GM18502 (cell line): Measurements from ENCODE around the gene ARRDC3.
A peak's percentile ranks its signal among the peaks of the same experiment; 100 is the strongest.
"Not testable (repeated sequence)": the region's sequence is repeated elsewhere in the genome, so short reads cannot be mapped to it uniquely, and the experiment has no call there.

Experiments
- ATAC-seq: cut with Tn5 transposase; IDR thresholded peaks from one replicate; pipeline ENCODE4 v1.9.1; 2021; ENCODE audit warnings: mild to moderate bottlenecking; ENCODE audit not compliant: unreplicated experiment, poor library complexity

Gene ARRDC3

GRCh38 chr5:91362935-91363334 is 20.2 kb downstream of the ARRDC3 start:
- no peak for ATAC-seq

DNA sequence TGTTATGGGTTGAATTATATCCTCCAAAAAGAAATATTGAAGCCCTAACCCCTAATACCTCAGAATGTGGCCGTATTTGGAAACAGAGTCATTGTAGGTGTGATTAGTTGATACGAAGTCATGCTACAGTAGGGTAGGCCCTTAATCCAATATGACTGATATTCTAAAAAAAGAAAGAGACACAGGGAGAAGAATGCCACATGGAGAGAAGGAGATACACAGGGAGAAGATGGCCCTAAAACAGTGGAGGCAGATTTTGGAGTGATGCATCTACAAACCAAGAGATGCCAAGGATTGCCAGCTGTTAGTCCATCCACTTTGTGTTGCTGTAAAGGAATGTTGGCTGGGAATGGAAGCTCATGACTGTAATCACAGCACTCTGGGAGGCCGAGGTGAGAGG is 21.3 kb downstream of the ARRDC3 start:
- ATAC-seq = peak; percentile 6

GRCh38 chr5:91361055-91361701 is 21.9 kb downstream of the ARRDC3 start:
- ATAC-seq = peak; percentile 87

DNA sequence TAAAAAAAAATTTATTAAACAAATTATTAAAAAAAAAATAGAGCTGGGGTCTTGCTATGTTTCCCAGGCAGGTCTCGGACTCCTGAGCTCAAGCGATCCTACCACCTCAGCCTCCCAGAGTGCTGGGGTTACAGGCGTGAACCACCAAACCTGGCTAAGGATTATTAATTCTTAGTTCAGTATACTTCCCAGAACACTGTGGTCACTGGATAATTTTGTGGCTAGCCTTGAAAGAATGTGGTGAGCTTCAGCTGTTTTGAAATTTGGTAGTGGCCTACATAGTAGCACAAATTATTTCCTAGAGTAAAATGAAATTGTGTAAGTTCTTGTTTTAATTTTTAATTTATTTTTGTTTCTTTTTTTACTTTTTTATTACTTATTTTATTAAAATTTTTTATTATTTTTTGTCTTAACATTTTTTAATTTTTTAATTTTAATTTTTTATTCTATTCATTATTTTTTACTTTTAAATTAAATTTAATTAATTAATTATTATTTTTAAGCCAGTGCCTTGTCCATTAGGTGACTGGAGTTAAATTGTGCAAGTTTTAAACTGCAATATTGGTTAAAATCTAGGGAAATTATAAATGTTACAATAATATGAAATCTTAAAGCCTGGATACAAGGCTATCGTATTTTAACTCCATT is 23.0 kb downstream of the ARRDC3 start:
- no peak for ATAC-seq

DNA sequence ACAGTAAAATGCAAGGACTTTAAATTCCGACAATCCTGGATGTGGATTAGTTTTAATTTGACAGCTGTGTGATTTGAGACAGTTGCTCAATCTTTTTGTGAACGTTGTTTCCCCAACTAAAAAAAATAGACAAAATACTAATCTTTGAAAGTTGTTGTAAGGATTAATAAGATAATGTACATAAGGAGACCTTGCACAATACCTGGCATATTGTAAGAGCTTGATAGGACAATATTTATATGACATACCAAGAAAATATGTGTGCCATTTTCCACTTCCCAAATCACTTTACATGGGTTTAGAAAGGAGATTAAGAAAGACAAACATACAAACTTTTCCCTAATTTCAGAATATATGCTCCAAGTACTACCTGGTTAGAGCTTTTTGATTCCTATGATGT is 25.3 kb downstream of the ARRDC3 start:
- ATAC-seq = no peak

DNA sequence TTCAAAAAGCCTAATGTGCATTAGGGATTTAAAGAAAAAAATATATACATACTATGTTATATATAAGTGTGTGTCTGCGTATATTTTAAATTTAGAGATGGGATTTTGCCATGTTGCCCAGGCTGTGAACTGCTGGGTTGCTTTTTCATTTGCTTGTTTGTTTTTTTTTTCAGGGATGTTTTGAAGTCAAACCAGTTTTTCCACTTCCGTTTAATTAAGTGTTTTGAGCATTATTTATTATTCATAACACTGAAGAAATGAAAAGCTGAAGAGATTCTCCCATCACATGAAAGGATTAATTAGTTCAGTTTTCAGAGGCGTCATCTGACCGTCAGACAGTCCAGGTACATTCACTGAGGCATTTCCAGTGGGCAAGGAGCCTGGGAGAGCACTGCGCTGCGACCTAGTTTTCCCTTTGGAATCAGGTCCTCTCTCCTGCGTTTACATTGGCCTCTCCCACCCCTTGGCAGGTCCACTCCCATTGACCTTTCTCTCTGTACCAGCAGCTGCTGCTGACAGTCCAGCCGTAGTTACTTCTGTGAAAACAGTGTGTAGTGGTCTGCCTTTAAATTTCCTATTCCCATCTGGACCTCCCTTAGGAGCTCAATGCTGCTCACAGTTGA is 26.0 kb downstream of the ARRDC3 start:
- ATAC-seq = no peak

DNA sequence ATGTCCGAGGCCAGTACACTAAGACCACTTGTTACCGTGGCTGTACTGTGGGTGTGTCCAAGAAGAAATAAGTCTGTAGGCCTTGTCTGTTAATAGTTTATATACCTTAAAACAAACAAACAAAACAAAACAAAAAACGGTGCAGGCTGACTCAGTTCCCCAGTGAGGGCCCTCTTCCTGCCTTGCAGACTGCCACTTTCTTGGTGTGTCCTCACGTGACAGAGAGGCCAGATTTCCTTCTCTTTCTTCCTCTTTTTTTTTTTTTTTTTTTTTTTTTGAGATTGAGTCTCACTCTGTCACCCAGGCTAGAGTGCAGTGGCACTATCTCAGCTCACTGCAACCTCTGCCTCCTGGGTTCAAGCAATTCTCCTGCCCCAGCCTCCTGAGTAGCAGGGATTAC is 28.2 kb downstream of the ARRDC3 start:
- peak; percentile 72 for ATAC-seq

- no peak for ATAC-seq
Measured at GRCh38 chr5:91352831-91353695, 30.1 kb downstream of the ARRDC3 start.

DNA sequence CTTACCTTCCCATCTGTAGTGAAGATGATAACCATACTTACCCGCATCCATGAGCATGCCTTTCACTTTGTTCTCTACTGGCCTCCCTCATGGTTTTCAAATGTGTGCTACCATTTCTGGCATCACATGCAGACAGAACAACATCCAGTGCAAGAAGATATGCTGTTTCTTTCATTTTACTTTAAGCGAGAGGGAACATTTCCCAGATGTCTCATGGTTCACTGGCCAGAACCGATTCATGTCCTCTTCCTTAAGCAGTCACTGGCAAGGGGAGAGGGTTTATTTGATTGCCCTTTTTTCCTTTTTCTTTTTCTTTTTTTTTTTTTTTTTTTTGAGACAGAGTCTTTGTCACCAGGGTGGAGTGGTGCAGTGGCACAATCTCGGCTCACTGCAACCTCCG is 37.7 kb downstream of the ARRDC3 start:
- no peak for ATAC-seq

GRCh38 chr5:91344661-91345200 is 38.4 kb downstream of the ARRDC3 start:
- not testable (repeated sequence) for ATAC-seq

DNA sequence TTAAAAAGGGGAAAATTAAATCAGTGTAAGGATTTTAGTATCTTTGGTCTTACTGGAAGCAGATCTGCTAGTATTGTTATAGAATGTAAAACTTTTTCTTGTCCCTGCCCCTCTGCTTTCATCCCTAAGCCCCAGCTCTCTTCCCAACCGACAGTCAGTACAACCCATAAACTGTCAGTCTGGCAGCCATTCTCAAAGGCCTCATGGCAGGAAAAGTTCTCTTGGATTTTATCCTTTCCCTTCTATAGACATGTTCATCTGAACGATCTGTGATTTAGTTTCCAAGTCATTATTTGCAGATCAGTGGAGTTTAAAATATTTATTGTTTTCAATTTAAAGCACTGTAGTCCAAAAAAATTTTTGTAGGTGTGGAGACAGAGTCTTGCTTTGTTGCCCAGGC is 39.2 kb downstream of the ARRDC3 start:
- no peak for ATAC-seq

GRCh38 chr5:91342931-91343330 is 40.2 kb downstream of the ARRDC3 start:
- ATAC-seq = not testable (repeated sequence)

- no peak for ATAC-seq
Measured at GRCh38 chr5:91341154-91341553, 42.0 kb downstream of the ARRDC3 start.

- no peak for ATAC-seq
Measured at GRCh38 chr5:91340532-91340931, 42.6 kb downstream of the ARRDC3 start.

DNA sequence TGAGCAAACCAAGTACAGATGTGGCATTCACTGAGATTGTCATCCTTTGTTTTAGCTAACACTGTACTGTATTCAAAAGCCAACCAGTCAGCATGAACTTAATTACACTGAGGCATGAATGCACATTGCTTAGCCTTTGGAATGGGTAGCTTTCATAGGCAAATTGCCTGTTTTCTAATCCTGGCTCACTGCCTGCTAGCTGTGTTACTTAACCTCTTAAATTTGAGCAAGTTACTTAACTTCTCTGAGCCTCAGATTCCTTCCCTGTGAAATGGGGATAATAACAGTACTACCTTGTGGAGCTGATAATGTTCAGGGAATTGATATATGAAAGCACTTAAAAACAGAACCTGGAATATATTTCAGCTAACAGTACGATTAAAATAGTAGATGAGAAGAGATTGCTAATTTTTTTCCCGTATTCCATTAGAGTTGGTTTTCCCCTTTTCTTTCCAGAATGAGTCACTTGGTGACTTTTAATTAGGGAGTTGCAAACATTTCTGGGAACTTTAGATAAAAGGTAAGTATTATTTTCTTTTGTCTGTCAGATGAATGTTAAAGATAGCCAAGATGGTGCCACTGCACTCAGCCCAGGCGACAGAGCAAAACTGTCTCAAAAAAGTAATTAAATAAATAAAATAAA is 43.9 kb downstream of the ARRDC3 start:
- ATAC-seq = no peak

- ATAC-seq = peak; percentile 75
Measured at GRCh38 chr5:91332267-91333045, 50.7 kb downstream of the ARRDC3 start.

DNA sequence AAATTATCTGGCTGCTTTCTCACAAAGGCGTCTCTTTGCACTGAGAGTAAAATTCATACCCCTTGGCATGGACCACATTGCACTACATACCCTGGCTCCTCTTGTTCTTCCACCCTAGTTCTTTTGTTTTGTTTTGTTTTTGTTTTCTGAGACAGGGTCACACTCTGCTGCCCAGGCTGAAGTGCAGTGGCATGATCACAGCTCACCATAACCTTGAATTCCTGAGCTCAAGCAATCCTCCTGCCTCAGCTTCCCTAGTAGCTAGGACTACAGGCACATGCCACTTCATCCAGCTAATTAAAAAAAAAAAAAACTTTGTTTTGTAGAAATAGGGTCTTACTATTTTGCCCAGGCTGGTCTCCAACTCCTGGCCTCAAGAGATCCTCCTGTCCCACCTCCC is 51.4 kb downstream of the ARRDC3 start:
- no peak for ATAC-seq

DNA sequence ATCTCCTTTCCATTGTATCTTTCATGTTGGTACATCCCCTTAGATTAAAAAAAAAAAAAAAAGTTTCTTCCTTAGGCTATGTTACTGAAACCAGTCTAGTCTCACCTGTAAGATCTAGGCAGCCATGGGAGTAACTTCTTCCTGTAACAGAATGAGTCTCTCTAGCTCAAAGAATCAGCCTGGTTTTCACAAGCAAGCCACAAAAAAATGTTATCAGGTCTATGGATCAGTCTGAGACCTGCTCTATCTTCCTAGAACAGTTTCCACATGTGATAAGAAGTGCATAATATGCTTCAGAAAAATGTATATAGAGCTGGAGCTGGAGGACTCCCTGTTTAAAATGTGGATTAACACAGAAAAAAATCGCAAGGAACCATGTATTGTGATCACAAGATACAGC is 53.8 kb downstream of the ARRDC3 start:
- peak; percentile 68 for ATAC-seq

DNA sequence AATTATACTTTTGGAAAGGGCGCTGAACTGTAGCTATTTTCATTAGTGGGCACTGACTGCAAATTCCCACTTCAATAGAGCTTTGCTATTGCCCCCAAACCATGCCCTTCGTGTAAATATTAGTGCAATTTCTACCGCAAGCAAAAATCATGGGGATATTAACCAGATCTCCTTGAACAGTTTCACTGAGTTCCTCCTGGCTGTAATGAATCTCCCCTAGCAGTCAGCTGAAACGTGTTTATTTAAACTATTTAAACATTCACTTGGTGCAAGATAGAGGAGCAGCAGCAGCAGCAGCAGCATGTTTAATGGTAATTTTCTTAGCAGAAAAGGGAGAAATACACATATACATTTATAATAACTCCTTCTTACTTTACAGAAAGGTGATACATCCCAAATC is 54.4 kb downstream of the ARRDC3 start:
- no peak for ATAC-seq
